ENCODE results near the gene BTBD2.

DNA sequence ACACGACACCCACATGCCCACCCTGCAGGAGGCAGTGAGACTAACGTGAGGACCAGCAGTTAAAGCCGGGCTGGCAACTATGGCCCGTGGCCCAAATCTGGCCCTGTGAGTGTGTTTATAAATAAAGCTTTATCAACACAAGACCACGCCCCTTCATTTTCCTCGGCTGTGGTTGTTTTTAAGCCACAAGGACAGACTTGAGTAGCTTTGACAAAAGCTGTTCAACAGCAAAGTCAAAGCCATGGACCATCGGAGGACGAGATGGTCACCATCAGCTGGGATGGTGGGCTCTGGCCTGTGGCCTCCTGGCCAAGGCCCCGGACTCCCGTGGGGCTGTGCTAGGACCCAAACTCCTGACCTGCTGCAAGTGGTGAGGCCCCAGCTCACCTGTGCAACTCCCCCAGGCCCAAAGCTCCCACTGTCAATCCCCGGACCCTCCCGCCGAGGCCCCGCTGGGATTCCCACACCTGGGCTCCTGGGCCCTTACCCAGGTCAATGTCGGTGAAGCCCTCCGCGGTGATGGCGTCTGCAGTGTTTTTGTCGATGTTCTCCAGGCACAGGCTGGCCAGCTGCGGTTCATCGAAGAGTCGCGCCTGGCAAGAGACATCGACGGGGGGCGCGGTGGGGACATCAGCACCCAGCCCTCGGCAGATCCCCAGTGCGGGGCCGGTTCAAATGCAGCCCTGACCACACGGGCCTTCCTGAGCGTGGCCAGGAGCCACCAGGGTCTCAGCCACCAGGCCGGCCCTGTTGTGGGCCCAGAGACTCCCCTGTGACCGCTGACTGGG lies 25.1 kb downstream of the BTBD2 start:
- TF ChIP-seq, protein P1, sequence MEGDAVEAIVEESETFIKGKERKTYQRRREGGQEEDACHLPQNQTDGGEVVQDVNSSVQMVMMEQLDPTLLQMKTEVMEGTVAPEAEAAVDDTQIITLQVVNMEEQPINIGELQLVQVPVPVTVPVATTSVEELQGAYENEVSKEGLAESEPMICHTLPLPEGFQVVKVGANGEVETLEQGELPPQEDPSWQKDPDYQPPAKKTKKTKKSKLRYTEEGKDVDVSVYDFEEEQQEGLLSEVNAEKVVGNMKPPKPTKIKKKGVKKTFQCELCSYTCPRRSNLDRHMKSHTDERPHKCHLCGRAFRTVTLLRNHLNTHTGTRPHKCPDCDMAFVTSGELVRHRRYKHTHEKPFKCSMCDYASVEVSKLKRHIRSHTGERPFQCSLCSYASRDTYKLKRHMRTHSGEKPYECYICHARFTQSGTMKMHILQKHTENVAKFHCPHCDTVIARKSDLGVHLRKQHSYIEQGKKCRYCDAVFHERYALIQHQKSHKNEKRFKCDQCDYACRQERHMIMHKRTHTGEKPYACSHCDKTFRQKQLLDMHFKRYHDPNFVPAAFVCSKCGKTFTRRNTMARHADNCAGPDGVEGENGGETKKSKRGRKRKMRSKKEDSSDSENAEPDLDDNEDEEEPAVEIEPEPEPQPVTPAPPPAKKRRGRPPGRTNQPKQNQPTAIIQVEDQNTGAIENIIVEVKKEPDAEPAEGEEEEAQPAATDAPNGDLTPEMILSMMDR (IDR thresholded peaks at IDR 0.05), result no peak
- TF ChIP-seq POLR2A (IDR thresholded peaks at IDR 0.05) (no peak), EP300 (IDR thresholded peaks at IDR 0.05) (no peak)
